HG03025 (cell line): Measurements from ENCODE around the gene MTFR1L.

Experiments used
- ATAC-seq: cut with Tn5 transposase; IDR thresholded peaks from one replicate; pipeline ENCODE4 v1.9.1; 2021; ENCODE audit warnings: mild to moderate bottlenecking, moderate library complexity; ENCODE audit not compliant: unreplicated experiment, low FRiP score

Gene MTFR1L

DNA sequence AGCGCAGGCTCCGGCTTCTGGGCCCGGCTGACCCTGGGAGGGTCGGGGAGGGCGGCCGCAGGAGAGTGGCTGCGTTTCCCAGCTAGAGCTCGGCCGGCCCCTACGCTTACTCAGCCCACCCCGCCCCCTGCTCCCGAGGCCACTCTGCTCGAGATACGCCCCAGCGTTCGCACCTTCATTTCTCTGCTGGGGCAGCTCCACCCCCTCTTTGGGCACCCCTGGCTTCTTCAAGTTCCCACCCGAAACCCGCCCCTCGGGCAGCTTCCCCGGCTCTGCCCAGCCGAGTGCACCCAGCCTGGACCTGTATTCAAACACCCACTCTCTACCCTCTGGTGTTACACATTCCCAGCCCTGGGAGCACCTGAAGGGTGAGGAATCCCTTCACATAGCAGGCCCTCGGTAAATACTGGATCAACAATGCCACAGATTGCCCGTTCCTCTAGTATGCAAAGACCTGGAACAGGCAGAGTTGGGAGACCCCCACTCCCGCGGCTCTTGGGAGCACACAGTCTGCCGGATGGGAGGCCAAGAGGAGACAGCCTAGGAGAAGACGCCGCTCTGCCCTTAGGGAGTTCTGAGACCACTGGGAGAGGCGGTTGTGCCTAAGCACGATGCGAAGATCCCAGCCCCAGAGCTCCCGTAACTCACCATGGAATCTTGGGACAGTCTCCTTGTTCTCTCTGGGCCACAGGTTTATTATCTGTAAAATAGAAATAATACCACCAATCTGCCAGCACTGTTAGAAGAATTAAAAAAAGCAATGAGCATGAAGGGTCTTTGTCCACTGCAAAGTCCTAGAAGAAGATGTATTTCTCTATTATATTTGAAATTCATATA is 56.3 kb downstream of the MTFR1L start:
- ATAC-seq, result no peak

DNA sequence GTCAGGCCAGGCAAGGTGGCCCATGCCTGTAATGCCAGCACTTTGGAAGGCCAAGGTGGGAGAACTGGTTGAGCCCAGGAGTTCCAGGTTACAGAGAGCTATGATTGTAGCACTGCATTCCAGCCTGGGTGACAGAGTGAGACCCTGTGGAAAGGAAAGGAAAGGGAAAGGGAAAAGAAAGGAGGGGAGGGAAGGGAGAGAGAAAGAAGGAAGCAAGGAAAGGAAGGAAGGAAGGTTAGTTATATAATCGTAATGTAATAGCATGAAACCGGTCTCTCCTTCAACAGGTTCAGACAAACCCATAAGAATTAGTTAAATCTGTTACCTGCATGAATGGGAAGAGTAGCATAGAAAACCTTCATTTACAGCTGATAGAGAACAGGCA is 56.9 kb downstream of the MTFR1L start:
- ATAC-seq, result no peak

DNA sequence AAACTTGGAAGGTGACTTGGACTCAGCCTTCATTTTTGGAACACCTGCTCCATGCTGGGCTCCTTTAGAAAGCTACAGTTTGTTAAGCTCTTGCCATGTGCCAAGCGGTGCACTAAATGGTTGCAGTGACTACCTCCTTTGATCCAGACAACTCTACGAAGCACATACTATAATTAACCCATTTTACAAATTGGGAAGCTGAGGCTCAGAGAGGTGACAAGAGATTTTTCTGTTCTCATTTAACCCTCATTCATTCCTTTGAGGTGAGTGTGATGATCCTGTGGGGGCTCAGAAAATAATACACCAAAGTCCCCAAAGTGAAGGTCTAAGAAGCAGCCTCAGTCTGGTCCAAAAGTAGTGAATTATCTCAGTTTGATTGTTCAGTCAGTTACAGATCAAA is 57.4 kb downstream of the MTFR1L start:
- ATAC-seq, result no peak

DNA sequence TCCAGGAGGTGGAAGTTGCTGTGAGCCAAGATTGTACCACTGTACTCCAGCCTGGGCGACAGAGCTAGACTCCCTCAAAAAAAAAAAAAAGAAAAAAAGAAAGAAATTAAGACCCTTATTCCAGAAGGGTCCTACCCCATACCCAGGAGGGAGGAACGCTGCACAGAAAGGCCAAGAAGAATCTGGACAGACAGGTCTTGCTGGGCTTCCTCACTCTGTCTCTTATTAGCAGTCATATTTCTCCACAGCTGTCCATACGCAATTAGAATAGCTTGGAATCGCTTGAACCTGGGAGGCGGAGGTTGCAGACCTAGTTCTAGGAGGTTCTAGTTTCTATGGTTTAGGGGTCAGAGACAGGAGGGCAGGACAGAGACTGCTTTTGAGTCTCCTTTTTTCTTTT is 58.9 kb downstream of the MTFR1L start:
- no peak for ATAC-seq

DNA sequence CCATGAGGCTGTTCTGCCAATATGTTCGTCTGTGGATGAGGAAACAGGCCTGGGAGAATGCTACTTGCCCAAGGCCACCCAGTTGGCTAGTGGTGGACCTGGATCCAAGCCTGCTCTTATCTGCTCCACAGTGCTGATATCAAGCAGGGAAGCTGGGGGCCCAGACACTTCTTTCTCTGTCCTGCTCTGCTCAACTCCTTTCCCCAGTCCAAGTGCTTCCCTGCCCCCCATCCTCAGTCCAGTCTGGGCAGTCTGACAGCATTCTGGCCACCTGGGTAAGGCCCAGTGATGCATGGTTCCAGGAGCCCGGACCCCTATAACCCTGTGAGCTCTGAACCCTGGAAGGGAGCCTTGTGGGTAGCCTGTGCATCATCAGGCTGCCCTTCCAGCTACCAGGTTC is 59.9 kb downstream of the MTFR1L start:
- no peak for ATAC-seq

DNA sequence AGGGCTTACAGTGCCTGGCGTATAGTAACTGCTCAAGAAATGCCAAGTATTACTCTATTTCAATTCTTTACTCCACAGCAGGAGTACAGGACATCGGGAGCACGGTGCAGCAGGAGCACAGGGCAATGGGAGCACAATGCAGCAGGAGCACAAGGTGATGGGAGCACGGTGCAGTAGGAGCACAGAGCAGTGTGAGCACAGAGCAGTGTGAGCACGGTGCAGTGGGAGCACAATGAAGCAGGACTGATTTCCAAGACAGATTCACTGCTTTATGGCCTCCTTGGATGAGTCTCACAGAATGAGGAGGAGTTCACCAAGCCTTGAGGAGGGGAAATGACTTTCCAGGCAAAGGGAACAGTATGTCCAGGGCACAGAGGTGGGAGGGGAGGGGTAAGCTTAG is 60.8 kb downstream of the MTFR1L start:
- ATAC-seq, result no peak

DNA sequence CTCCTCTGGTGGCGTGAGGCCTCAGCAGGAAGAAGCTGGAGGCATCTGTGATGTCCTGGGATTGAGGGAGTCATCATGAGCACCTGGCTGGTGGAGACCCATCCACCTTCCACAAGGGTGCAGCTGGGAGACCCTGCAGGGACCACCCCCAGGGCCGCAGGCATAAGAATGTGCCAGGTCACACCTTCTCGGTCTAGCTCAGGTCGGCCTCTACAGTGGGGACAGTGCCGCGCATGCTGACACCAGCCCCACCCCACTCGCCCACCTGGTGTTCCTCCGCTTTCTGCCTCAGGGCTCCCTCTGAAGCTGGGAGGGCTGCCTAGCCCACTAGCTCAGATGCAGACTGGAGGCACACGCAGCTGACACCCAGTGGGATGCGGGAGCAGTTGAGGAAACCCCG is 61.5 kb downstream of the MTFR1L start:
- ATAC-seq, result no peak
